B cell (primary cell): Measurements from ENCODE around the gene MYOM1. TPM values are rescaled to one million over a fixed set of nuclear protein-coding genes. Genes with fewer than 3 reads are reported as not detected.

Source experiments
- ATAC-seq: fragments of 200-7000 bp; cut with Tn5 transposase; one replicate; pipeline ENCODE4 v1.10.0; 2021; ENCODE audit warnings: low read depth, mild to moderate bottlenecking, moderate number of reproducible peaks, moderate library complexity
- CTCF ChIA-PET: fragments of 350-600 bp; sonication (Branson Sonifier 250); formaldehyde crosslinking; loops from one replicate; lab custom pipeline; 2021; ENCODE audit warnings: antibody characterized with exemption, inconsistent platforms; lab: Charles Lee
- POLR2A ChIA-PET: fragments of 350-600 bp; sonication (Branson Sonifier 250); formaldehyde crosslinking; loops from one replicate; lab custom pipeline; 2021; ENCODE audit warnings: antibody characterized with exemption; lab: Charles Lee
- DNase-seq: peaks from one replicate; pipeline ENCODE4 v3.0.0; 2013
- H2AFZ ChIP-seq: 2 replicates; pipeline ENCODE4 v1.6.1; 2012; ENCODE audit warnings: mild to moderate bottlenecking, low read depth, low read length; ENCODE audit not compliant: insufficient read depth, poor library complexity, severe bottlenecking
- H3K27ac ChIP-seq, 2 donors: 1 replicate in 1 of 2; 2 replicates in 1 of 2; pipeline ENCODE4 v1.5.1; 2012 to 2013; ENCODE audit warnings: low read length in 2 of 2, mild to moderate bottlenecking in 2 of 2, moderate library complexity in 1 of 2
- H3K27me3 ChIP-seq, 4 experiments: fragments of 200-600 bp in 1 of 4; sonication (generic) in 1 of 4; replicated peaks in 1 of 4; 1 replicate in 2 of 4; 2 replicates in 2 of 4; pipeline versions ENCODE4 v1.6.1 to v1.7.0; 2013 to 2016; ENCODE audit warnings: low read length in 3 of 4, mild to moderate bottlenecking in 2 of 4, mixed read lengths in 1 of 4, moderate library complexity in 1 of 4; ENCODE audit not compliant: insufficient read depth in 4 of 4, control insufficient read depth in 3 of 4; ENCODE audit errors: control extremely low read depth in 1 of 4
- H3K36me3 ChIP-seq, 2 experiments: replicated peaks in 1 of 2; 1 replicate in 1 of 2; 2 replicates in 1 of 2; pipeline versions ENCODE4 v1.6.1 to v1.7.1; 2013; ENCODE audit warnings: low read length in 1 of 2; ENCODE audit not compliant: insufficient read depth in 2 of 2, control insufficient read depth in 1 of 2; ENCODE audit errors: control extremely low read depth in 1 of 2, extremely low read depth in 1 of 2
- H3K4me1 ChIP-seq, 2 donors: fragments of 200-600 bp in 1 of 2; sonication (generic) in 1 of 2; 1 replicate in 1 of 2; 2 replicates in 1 of 2; pipeline versions ENCODE4 v1.5.1 to v1.6.1; 2013 to 2017; ENCODE audit warnings: low read length in 2 of 2; ENCODE audit not compliant: control insufficient read depth in 2 of 2, insufficient read depth in 2 of 2
- H3K4me2 ChIP-seq: replicated peaks from 2 replicates; pipeline ENCODE3; 2012; ENCODE audit warnings: mild to moderate bottlenecking, low read depth, low read length; ENCODE audit not compliant: poor library complexity, severe bottlenecking
- H3K4me3 ChIP-seq, 5 experiments: fragments of 200-600 bp in 1 of 5; sonication (generic) in 1 of 5; 1 replicate in 3 of 5; 2 replicates in 2 of 5; pipeline versions ENCODE4 v1.5.1 to v1.7.0; 2011 to 2016; ENCODE audit warnings: low read length in 4 of 5, mild to moderate bottlenecking in 4 of 5, low read depth in 2 of 5, control low read depth in 1 of 5, moderate library complexity in 1 of 5; ENCODE audit not compliant: insufficient read depth in 1 of 5; ENCODE audit errors: control extremely low read depth in 1 of 5, extremely low read depth in 1 of 5
- H3K79me2 ChIP-seq: fragments of 200-600 bp; sonication (generic); one replicate; pipeline ENCODE4 v1.6.0; 2016; ENCODE audit warnings: low read length; ENCODE audit not compliant: control insufficient read depth, insufficient read depth
- H3K9ac ChIP-seq: fragments of 200-600 bp; sonication (generic); 2 replicates; pipeline ENCODE4 v1.6.1; 2017; ENCODE audit warnings: mild to moderate bottlenecking, low read length, moderate library complexity
- H3K9me3 ChIP-seq, 3 donors: one replicate each; pipeline versions ENCODE4 v1.6.1 to v1.7.1; 2013; ENCODE audit warnings: low read length in 2 of 3; ENCODE audit not compliant: control insufficient read depth in 2 of 3, insufficient read depth in 1 of 3; ENCODE audit errors: control extremely low read depth in 1 of 3
- H4K20me1 ChIP-seq: 2 replicates; pipeline ENCODE4 v1.6.0; 2012; ENCODE audit warnings: mild to moderate bottlenecking, low read length; ENCODE audit not compliant: insufficient read depth, control insufficient read depth, poor library complexity, severe bottlenecking
- H3K27ac Mint-ChIP-seq: one replicate; pipeline ENCODE4 v1.8.0; 2021; ENCODE audit warnings: mixed read lengths
- H3K27me3 Mint-ChIP-seq: one replicate; pipeline ENCODE4 v1.8.0; 2021; ENCODE audit warnings: mixed read lengths
- H3K4me1 Mint-ChIP-seq: one replicate; pipeline ENCODE4 v1.8.0; 2021; ENCODE audit warnings: mixed read lengths
- H3K4me3 Mint-ChIP-seq: one replicate; pipeline ENCODE4 v1.8.0; 2021; ENCODE audit warnings: mixed read lengths
- H3K9me3 Mint-ChIP-seq: one replicate; pipeline ENCODE4 v1.8.0; 2022; ENCODE audit warnings: mixed read lengths; ENCODE audit not compliant: insufficient read depth
- EZH2 ChIP-seq: IDR thresholded peaks from 2 replicates; pipeline ENCODE4 v1.6.1; 2012; ENCODE audit warnings: borderline replicate concordance, low read depth, mild to moderate bottlenecking, moderate library complexity, low read length; ENCODE audit not compliant: insufficient read depth, poor library complexity, severe bottlenecking
- WGBS: methylation state at CpG from one replicate; pipeline ENCODE4 v1.1.5; 2013; ENCODE audit warnings: missing lambda C conversion rate; ENCODE audit not compliant: insufficient coverage; 5-methylcytosine and 5-hydroxymethylcytosine counted together
- intact Hi-C: fragments of 100-400 bp; cut with micrococcal nuclease; formaldehyde crosslinking; loops from one replicate; pipeline ENCODE4 v1.10.0; 2022
- polyA plus RNA-seq: library from polyadenylated mRNA; depleted of rRNA; stranded (reverse); fragments of >200 nt; gene quantifications from 2 replicates; pipeline ENCODE4 v1.2.3, GENCODE V29; 2012
- total RNA-seq, 2 donors: library from RNA; stranded (reverse); fragments of 120-200 nt in 1 of 2; gene quantifications; 1 replicate in 1 of 2; 2 replicates in 1 of 2; pipeline versions ENCODE4 v1.2.3 to v1.2.4, GENCODE V29; 2013 to 2022
- TF ChIP-seq, protein P1 (sequence below): fragments of 200-600 bp; IDR thresholded peaks from one replicate; pipeline ENCODE4 v1.8.0; 2022; ENCODE audit warnings: antibody characterized with exemption, mild to moderate bottlenecking

Gene MYOM1
- total and polyA plus RNA-seq, 2 donors (not counting 1 experiment from before 2014, with no cell fraction given), result 1.5 to 12.8 TPM

DNA sequence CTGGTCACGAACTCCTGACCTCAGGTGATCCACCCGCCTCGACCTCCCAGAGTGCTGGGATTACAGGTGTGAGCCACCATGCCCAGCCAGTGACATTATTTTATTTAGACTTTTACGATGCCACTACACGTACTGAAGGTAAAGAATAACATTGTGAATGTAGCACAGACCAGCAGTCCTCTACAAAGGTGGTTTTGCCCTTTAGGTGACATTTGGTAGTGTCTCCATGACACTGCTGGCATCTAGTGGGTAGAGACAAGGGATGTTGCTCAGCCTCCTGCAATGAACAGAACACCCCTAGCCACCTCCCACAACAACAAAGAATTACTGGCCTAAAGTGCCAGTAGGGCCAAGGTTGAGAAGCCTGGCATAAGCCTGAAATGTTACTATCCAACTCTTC, 69.5 kb downstream of the MYOM1 start:
- Histone ChIP-seq H4K20me1 (no peaks in the 10 kb centered on the region), H3K79me2 (no peaks in the 10 kb centered on the region)
- intact Hi-C loops, result loop anchor here (5.0 kb wide), 2 partner anchors 42 to 158 kb away; no protein-coding TSS in a partner anchor

DNA sequence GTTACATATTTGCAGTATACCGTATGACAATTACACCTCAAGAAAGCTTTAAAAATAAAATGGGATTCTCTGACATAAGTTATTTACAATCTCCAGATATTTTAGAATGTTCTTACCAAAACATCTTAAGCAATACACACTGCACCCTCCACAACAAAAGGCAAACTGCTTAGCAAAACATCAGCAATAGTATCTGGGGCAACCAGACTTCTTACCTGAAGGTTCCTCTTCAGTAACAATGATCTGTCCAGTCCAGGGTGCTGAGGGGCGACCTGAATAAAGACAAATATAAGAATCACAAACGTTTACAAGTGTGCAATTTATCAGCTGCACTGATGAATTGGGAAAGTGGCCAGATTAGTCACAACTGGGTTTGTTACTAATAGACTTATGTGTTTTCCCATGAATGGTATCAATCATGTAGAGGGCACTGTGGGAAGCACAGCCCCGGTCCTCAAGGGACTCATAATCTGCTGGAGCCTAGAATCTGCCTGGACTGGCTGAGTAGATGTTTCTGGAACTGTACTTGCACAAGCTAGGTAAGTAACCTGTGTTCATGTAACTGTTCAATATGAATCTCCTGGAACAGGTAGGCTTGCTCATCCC, 70.7 kb downstream of the MYOM1 start:
- DNase-seq (no peak), ATAC-seq (no peak)
- ChIA-PET POLR2A (no interaction called here), CTCF (interaction anchor here (0.8 to 4.6 kb wide), 6 partner anchors 13 to 154 kb away, joined by 3 to 46 read pairs (median 4); partner anchors contain the start of gene MYL12A)
- Mint-ChIP-seq H3K9me3 (no peaks in the 10 kb centered on the region), H3K27me3 (no peaks in the 10 kb centered on the region), H3K4me1 (peaks cover 3% of the 10 kb centered on the region), H3K4me3 (no peak overlapping the region), H3K27ac (no peak overlapping the region)
- Histone ChIP-seq H3K79me2 (no peaks in the 10 kb centered on the region), H2AFZ (no peak overlapping the region), H3K27ac (no peak overlapping the region), H3K36me3 (no peaks in the 10 kb centered on the region), H3K4me1 (no peaks in the 10 kb centered on the region), H3K4me2 (no peak overlapping the region), H3K9ac (no peak overlapping the region), H4K20me1 (no peaks in the 10 kb centered on the region), H3K27me3 (no peaks in the 10 kb centered on the region), H3K4me3 (no peak overlapping the region), H3K9me3 (no peaks in the 10 kb centered on the region)
- intact Hi-C loops, result no loop called here
- 62% methylated on average over 1 of the region's 4 CpGs for WGBS
- TF ChIP-seq EZH2, result no peak
- TF ChIP-seq, protein P1, sequence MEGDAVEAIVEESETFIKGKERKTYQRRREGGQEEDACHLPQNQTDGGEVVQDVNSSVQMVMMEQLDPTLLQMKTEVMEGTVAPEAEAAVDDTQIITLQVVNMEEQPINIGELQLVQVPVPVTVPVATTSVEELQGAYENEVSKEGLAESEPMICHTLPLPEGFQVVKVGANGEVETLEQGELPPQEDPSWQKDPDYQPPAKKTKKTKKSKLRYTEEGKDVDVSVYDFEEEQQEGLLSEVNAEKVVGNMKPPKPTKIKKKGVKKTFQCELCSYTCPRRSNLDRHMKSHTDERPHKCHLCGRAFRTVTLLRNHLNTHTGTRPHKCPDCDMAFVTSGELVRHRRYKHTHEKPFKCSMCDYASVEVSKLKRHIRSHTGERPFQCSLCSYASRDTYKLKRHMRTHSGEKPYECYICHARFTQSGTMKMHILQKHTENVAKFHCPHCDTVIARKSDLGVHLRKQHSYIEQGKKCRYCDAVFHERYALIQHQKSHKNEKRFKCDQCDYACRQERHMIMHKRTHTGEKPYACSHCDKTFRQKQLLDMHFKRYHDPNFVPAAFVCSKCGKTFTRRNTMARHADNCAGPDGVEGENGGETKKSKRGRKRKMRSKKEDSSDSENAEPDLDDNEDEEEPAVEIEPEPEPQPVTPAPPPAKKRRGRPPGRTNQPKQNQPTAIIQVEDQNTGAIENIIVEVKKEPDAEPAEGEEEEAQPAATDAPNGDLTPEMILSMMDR, result no peak

More for the DNA sequence above, 69.5 kb downstream of the MYOM1 start:
- no peak overlapping the region for H3K4me3 ChIP-seq
- POLR2A ChIA-PET, result interaction anchor here (1.8 kb wide), 1 partner anchor 96 kb away, joined by 7 read pairs; no protein-coding TSS in a partner anchor
- H3K27ac ChIP-seq, result no peak overlapping the region
- Mint-ChIP-seq H3K9me3 (no peaks in the 10 kb centered on the region), H3K27ac (no peak overlapping the region), H3K4me1 (peaks cover 3% of the 10 kb centered on the region), H3K4me3 (no peak overlapping the region), H3K27me3 (no peaks in the 10 kb centered on the region)
- 100% methylated on average over 5 of the region's 5 CpGs for WGBS
- H2AFZ ChIP-seq, result no peak overlapping the region
- no peaks in the 10 kb centered on the region for H3K9me3 ChIP-seq
- CTCF ChIA-PET, result interaction anchor here (0.6 to 4.6 kb wide), 8 partner anchors 16 to 515 kb away, joined by 4 to 73 read pairs (median 7); partner anchors contain the start of gene MYL12A
- TF ChIP-seq EZH2, result no peak
- TF ChIP-seq, protein P1, result no peak
- H3K36me3 ChIP-seq, result no peaks in the 10 kb centered on the region
- H3K4me1 ChIP-seq, result no peaks in the 10 kb centered on the region
- H3K4me2 ChIP-seq, result no peak overlapping the region
- no peak overlapping the region for H3K9ac ChIP-seq
- DNase-seq (no peak), ATAC-seq (no peak)
- no peaks in the 10 kb centered on the region for H3K27me3 ChIP-seq
